ENCODE data around the gene KCNC4. TPM values are rescaled to one million over a fixed set of nuclear protein-coding genes. Genes with fewer than 3 reads are reported as not detected.

The KCNC4 gene
- total RNA-seq (2016; rRNA removed; fragmentation: Illumina TruSeq; extraction: Trizol) = 0.20 and 0.24 TPM in 2 replicates
- not detected in 2 replicates for total RNA-seq (2016; cell fraction: cytosol; rRNA removed; fragmentation: Illumina TruSeq; extraction: Trizol; ENCODE audit: low read depth)
- total RNA-seq (2016; cell fraction: insoluble cytoplasmic fraction; rRNA removed; fragmentation: Illumina TruSeq; extraction: Trizol) = 0.16 and 0.17 TPM in 2 replicates
- 0.12 and 0.14 TPM in 2 replicates for total RNA-seq (2016; cell fraction: membrane; rRNA removed; fragmentation: Illumina TruSeq; extraction: Trizol)
- 0.12 and 0.16 TPM in 2 replicates for total RNA-seq (2016; cell fraction: nucleus; rRNA removed; fragmentation: Illumina TruSeq; extraction: Trizol)
- polyA plus RNA-seq (2011; rRNA removed) = 0.66 and 1.0 TPM in 2 replicates
- 0.55 and 0.56 TPM in 2 replicates for polyA plus RNA-seq (2011; cell fraction: cytosol; rRNA removed)
- 3.7 and 4.6 TPM in 2 replicates for polyA plus RNA-seq (2011; cell fraction: nucleus; rRNA removed)
- 1.3 TPM in 2 replicates for polyA plus RNA-seq (2012)
- 0.08 TPM in 2 replicates for polyA plus RNA-seq (2016; cell fraction: cytosol; fragmentation: Illumina TruSeq; extraction: Trizol; ENCODE audit: low read depth)
- polyA plus RNA-seq (2016; cell fraction: insoluble cytoplasmic fraction; fragmentation: Illumina TruSeq; extraction: Trizol; ENCODE audit: low read depth) = 0.13 and 0.24 TPM in 2 replicates
- polyA plus RNA-seq (2016; cell fraction: membrane; fragmentation: Illumina TruSeq; extraction: Trizol; ENCODE audit: low read depth) = 0.26 and 0.33 TPM in 2 replicates
- polyA plus RNA-seq (2016; cell fraction: nucleus; fragmentation: Illumina TruSeq; extraction: Trizol; ENCODE audit: insufficient read depth, low read depth) = 0.29 and 0.31 TPM in 2 replicates
- polyA minus RNA-seq (2011; rRNA and poly(A)+ RNA removed; ENCODE audit: low replicate concordance) = 2.0 and 16.9 TPM in 2 replicates
- polyA minus RNA-seq (2011; cell fraction: cytosol; rRNA and poly(A)+ RNA removed) = 0.26 and 0.59 TPM in 2 replicates
- polyA minus RNA-seq (2011; cell fraction: nucleus; rRNA and poly(A)+ RNA removed) = 1.4 and 2.2 TPM in 2 replicates
- Bru-seq, nascent RNA = percentile 26 among the genes with signal in this experiment
- percentile 28 among the genes with signal in this experiment for BruChase-seq, experiment 1, labeled RNA remaining after a 6-hour chase
- BruChase-seq, experiment 2, labeled RNA remaining after a 2-hour chase = percentile 32 among the genes with signal in this experiment
- long read RNA-seq, experiment 1 = 0 reads
- long read RNA-seq, experiment 2, partial matches to known transcripts = 0 of 2 reads
- long read RNA-seq, experiment 2, other reads (novel, unspliced or antisense) = 1 of 2 reads

GRCh38 chr1:110209715-110210603 lies at the start of gene KCNC4:
TSS of gene KCNC4 (plus strand) at chr1:110210314. CDS start at chr1:110211500, 1,186 bp downstream.
- Histone ChIP-seq H3K36me3 (replicated peaks in 1 of 2; ENCODE audit: control insufficient read depth in 1 of 2, insufficient read depth in 2 of 2, low read length in 2 of 2) (no peaks in the 10 kb centered on the region), H3K27me3 (ENCODE audit: control insufficient read depth in 1 of 2, insufficient read depth in 2 of 2, low read length in 2 of 2) (peaks cover 6 to 62% of the 10 kb centered on the region in 2 experiments; a peak in 3 of 5 replicates), H2AFZ (ENCODE audit: low read length) (no peak within 1 kb of the TSS), H3K79me2 (ENCODE audit: insufficient read depth, low read length) (no peaks in the 10 kb centered on the region), H3K4me3 (replicated peaks in 1 of 3; ENCODE audit: insufficient read depth in 1 of 3, low read depth in 2 of 3, low read length in 3 of 3) (peak within 1 kb of the TSS; percentile 47 to 74 (median 57)), H3K4me2 (ENCODE audit: low read depth, low read length) (peak within 1 kb of the TSS; percentile 84), H4K20me1 (ENCODE audit: insufficient read depth, low read length) (no peaks in the 10 kb centered on the region), H3K27ac (ENCODE audit: extremely low read length, insufficient read depth, low read length) (no peak within 1 kb of the TSS), H3K4me1 (ENCODE audit: insufficient read depth, low read length) (peaks cover 10% of the 10 kb centered on the region), H3K9me3 (ENCODE audit: low read length) (no peaks in the 10 kb centered on the region), H3K9ac (ENCODE audit: insufficient read depth, low read depth, low read length) (0 out of 2 replicates have a peak within 1 kb of the TSS, but pooled peaks have one; percentile 21)
- in situ Hi-C loops (cut with HindIII; ENCODE audit: extremely low pct_ligation_motif_present, low pct_unique_long_range_greater_than_20kb) = loop anchor here (5.0 to 10.0 kb wide), 2 partner anchors 102 to 285 kb away; no protein-coding TSS in a partner anchor
- intact Hi-C loops (cut with micrococcal nuclease; ENCODE audit: unreplicated experiment) = loop anchor here (1.0 kb wide), 1 partner anchor 19 kb away; no protein-coding TSS in a partner anchor
- POLR2A ChIA-PET = interaction anchor here (1.5 kb wide), 1 partner anchor 128 kb away, joined by 9 read pairs; the partner anchor contains the start of gene RBM15
- BruUV-seq (replicated peaks) = no TSS peak
- CTCF ChIA-PET (ENCODE audit: low intra/inter-chr PET ratio, low total read pairs) = interaction anchor here (4.1 kb wide), 1 partner anchor 102 kb away, joined by 57 read pairs; no protein-coding TSS in a partner anchor
- ATAC-seq = peak; percentile 71
- FAIRE-seq = no peak
- DNase-seq (ENCODE audit: low spot score) = peak; percentile 53
- 0% methylated on average over 9 of the region's 103 CpGs for WGBS (ENCODE audit: low lambda C conversion rate)
- TF ChIP-seq ZNF687 (CRISPR knock-in tag; IDR thresholded peaks at IDR 0.05) (peak; percentile 52), ETV5 (CRISPR knock-in tag; IDR thresholded peaks at IDR 0.05; ENCODE audit: borderline replicate concordance) (0 out of 2 replicates have a peak, but pooled peaks have one; percentile 6), GATAD2A (CRISPR knock-in tag; IDR thresholded peaks at IDR 0.05) (no peak), SAP130 (CRISPR knock-in tag; IDR thresholded peaks at IDR 0.05; ENCODE audit: low read depth) (peak; percentile 32; the same call in 1 of the 2 replicates), SP5 (CRISPR knock-in tag; IDR thresholded peaks at IDR 0.05; ENCODE audit: borderline replicate concordance, low read depth) (peak; percentile 40; the same call in 1 of the 2 replicates), THAP11 (CRISPR knock-in tag; IDR thresholded peaks at IDR 0.05) (0 out of 2 replicates have a peak, but pooled peaks have one; percentile 19), STAG1 (CRISPR knock-in tag; IDR thresholded peaks at IDR 0.05) (no peak), AGO1 (IDR thresholded peaks at IDR 0.05; ENCODE audit: low read depth, low read length, poor library complexity, severe bottlenecking) (no peak), IRF2 (CRISPR knock-in tag; IDR thresholded peaks at IDR 0.05) (no peak), RXRA (CRISPR knock-in tag; IDR thresholded peaks at IDR 0.05) (no peak), NR2C2 (CRISPR knock-in tag; IDR thresholded peaks at IDR 0.05; ENCODE audit: borderline replicate concordance) (peak; percentile 94), WIZ (CRISPR knock-in tag; IDR thresholded peaks at IDR 0.05) (no peak), NCOA5 (CRISPR knock-in tag; IDR thresholded peaks at IDR 0.05) (no peak)
